ENCODE measurements around the gene CCDC24. TPM values are rescaled to one million over a fixed set of nuclear protein-coding genes. Genes with fewer than 3 reads are reported as not detected.

The CCDC24 gene
- total RNA-seq, 2 donors from 2014 or later, result 1.4 to 1.5 TPM

- Mint-ChIP-seq H3K36me3 (ENCODE audit: low read depth) (no peaks in the 10 kb centered on the region), H3K27ac (no peak overlapping the region), H3K4me1 (no peaks in the 10 kb centered on the region), H3K27me3 (no peaks in the 10 kb centered on the region), H3K4me3 (no peak overlapping the region)
- DNase-seq (no peak), ATAC-seq (no peak)
- no peaks in the 10 kb centered on the region for H3K9me3 ChIP-seq (ENCODE audit: control insufficient read depth, low read length, poor library complexity, severe bottlenecking)
Observed at GRCh38 chr1:44021156-44021555, 29.8 kb downstream of the CCDC24 start.

- Mint-ChIP-seq H3K27me3 (no peaks in the 10 kb centered on the region), H3K27ac (peak overlapping the region; percentile 29), H3K4me3 (no peak overlapping the region), H3K4me1 (no peaks in the 10 kb centered on the region), H3K36me3 (ENCODE audit: low read depth) (no peaks in the 10 kb centered on the region)
- DNase-seq (no peak), ATAC-seq (no peak)
- H3K9me3 ChIP-seq (ENCODE audit: control insufficient read depth, low read length, poor library complexity, severe bottlenecking), result no peaks in the 10 kb centered on the region
Observed at GRCh38 chr1:44021581-44022321, 30.4 kb downstream of the CCDC24 start.

- peak overlapping the region; percentile 82 for H3K27ac Mint-ChIP-seq
- no peak overlapping the region for H3K4me3 Mint-ChIP-seq
- H3K27me3 Mint-ChIP-seq, result no peaks in the 10 kb centered on the region
- H3K36me3 Mint-ChIP-seq (ENCODE audit: low read depth), result no peaks in the 10 kb centered on the region
- H3K4me1 Mint-ChIP-seq, result peaks cover 11% of the 10 kb centered on the region
- no peak for DNase-seq
- H3K9me3 ChIP-seq (ENCODE audit: control insufficient read depth, low read length, poor library complexity, severe bottlenecking), result no peaks in the 10 kb centered on the region
- no peak for ATAC-seq
Observed at GRCh38 chr1:44024031-44024902, 32.9 kb downstream of the CCDC24 start.

- H3K9me3 ChIP-seq (ENCODE audit: control insufficient read depth, low read length, poor library complexity, severe bottlenecking), result no peaks in the 10 kb centered on the region
- no peak overlapping the region for H3K4me3 Mint-ChIP-seq
- peak overlapping the region; percentile 82 for H3K27ac Mint-ChIP-seq
- no peak for ATAC-seq
- H3K27me3 Mint-ChIP-seq, result no peaks in the 10 kb centered on the region
- H3K36me3 Mint-ChIP-seq (ENCODE audit: low read depth), result no peaks in the 10 kb centered on the region
- peaks cover 17% of the 10 kb centered on the region for H3K4me1 Mint-ChIP-seq
- DNase-seq, result no peak
Observed at GRCh38 chr1:44024903-44025525, 33.6 kb downstream of the CCDC24 start.

GRCh38 chr1:44025816-44026215, 34.4 kb downstream of the CCDC24 start:
- ATAC-seq, result no peak
- no peak overlapping the region for H3K4me3 Mint-ChIP-seq

GRCh38 chr1:44027320-44027719, 35.9 kb downstream of the CCDC24 start:
- H3K27me3 Mint-ChIP-seq, result no peaks in the 10 kb centered on the region
- no peaks in the 10 kb centered on the region for H3K36me3 Mint-ChIP-seq (ENCODE audit: low read depth)
- H3K9me3 ChIP-seq (ENCODE audit: control insufficient read depth, low read length, poor library complexity, severe bottlenecking), result no peaks in the 10 kb centered on the region

More at GRCh38 chr1:44025816-44026215, 34.4 kb downstream of the CCDC24 start:
- H3K27me3 Mint-ChIP-seq, result no peaks in the 10 kb centered on the region
- no peak overlapping the region for H3K27ac Mint-ChIP-seq
- no peaks in the 10 kb centered on the region for H3K9me3 ChIP-seq (ENCODE audit: control insufficient read depth, low read length, poor library complexity, severe bottlenecking)
- no peaks in the 10 kb centered on the region for H3K36me3 Mint-ChIP-seq (ENCODE audit: low read depth)
- DNase-seq, result no peak
- H3K4me1 Mint-ChIP-seq, result peaks cover 17% of the 10 kb centered on the region

DNA sequence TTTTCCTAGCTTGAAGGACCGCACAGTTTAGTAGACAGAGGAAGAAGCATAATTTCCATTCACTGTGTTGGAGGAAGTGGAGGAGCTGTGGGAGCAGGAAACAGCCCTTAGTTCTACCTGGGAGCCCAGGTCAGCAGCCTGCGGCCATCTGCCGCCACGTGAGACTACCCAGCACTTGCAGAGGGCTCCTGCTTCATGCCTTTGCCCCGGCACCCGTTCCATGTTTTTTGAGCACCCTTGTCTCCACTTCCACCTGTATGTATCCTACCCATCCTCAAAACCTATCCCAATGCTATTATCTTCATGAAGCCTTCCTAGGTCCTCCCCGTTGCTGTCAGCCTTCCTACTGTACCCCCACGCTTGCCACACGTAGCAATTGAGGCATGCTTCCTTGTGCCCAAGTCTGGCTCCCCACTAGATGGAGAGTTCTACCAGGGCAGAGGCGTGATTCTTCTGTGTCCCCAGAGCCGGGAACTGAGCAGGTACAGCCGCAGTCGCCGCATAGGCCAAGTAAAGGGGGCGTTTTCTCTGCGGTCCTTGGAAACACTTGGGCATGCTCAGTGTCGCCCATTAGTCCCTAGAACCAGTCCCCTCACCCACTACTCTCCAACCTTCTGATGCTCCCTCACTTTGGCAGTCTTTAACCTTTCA, 38.0 kb downstream of the CCDC24 start:
- no peaks in the 10 kb centered on the region for H3K9me3 ChIP-seq (ENCODE audit: control insufficient read depth, low read length, poor library complexity, severe bottlenecking)
- H3K27ac Mint-ChIP-seq, result peak overlapping the region; percentile 89
- peak overlapping the region; percentile 97 for H3K4me3 Mint-ChIP-seq
- H3K4me1 Mint-ChIP-seq, result peaks cover 32% of the 10 kb centered on the region
- DNase-seq, result peak in 1 of 3 donors; percentile 22
- no peaks in the 10 kb centered on the region for H3K36me3 Mint-ChIP-seq (ENCODE audit: low read depth)
- peak; percentile 21 for ATAC-seq
- no peaks in the 10 kb centered on the region for H3K27me3 Mint-ChIP-seq

More at GRCh38 chr1:44027320-44027719, 35.9 kb downstream of the CCDC24 start:
- Mint-ChIP-seq H3K4me1 (peaks cover 23% of the 10 kb centered on the region), H3K4me3 (no peak overlapping the region), H3K27ac (no peak overlapping the region)
- no peak for ATAC-seq
- no peak for DNase-seq

DNA sequence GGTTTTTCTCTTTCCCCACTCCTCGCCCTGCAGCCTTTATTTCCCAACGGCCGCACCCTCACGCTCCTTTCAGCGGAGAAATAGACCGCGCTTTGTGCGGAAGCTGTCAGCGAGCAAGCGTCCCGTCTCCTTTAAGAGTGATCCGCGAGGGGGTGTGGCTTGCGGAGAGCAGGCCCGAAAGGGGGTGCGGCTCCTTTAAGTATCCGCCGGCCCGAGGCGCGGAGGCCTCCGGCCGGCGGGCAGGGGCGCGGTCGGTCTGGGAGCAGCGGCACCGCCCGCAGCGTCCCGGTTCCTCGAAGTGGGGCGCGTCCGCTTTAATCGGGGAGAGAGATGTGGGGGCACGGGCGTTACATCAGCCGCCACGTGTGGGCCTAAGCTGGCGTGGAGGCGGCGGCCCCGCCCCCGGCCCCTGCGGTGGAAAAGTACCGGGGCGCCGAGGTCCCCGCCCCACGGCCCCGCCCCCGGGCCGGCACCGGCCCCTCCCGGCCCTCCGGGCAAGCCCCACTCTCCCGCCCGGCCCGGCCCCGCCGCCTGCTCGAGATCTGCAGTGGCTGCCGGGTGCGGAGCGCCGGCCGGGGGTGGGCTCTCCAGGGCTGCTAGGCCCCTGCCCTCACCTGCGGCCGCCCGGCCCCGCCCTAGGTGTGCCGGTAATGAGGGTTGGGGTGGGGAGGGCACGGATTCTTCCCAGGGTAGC, 38.7 kb downstream of the CCDC24 start:
- H3K4me1 Mint-ChIP-seq, result peaks cover 32% of the 10 kb centered on the region
- no peaks in the 10 kb centered on the region for H3K36me3 Mint-ChIP-seq (ENCODE audit: low read depth)
- H3K27me3 Mint-ChIP-seq, result no peaks in the 10 kb centered on the region
- ATAC-seq (peak; percentile 87), DNase-seq (peak; percentile 70 to 86 (median 82))
- H3K27ac Mint-ChIP-seq, result peak overlapping the region; percentile 89
- peak overlapping the region; percentile 97 for H3K4me3 Mint-ChIP-seq
- H3K9me3 ChIP-seq (ENCODE audit: control insufficient read depth, low read length, poor library complexity, severe bottlenecking), result no peaks in the 10 kb centered on the region

DNA sequence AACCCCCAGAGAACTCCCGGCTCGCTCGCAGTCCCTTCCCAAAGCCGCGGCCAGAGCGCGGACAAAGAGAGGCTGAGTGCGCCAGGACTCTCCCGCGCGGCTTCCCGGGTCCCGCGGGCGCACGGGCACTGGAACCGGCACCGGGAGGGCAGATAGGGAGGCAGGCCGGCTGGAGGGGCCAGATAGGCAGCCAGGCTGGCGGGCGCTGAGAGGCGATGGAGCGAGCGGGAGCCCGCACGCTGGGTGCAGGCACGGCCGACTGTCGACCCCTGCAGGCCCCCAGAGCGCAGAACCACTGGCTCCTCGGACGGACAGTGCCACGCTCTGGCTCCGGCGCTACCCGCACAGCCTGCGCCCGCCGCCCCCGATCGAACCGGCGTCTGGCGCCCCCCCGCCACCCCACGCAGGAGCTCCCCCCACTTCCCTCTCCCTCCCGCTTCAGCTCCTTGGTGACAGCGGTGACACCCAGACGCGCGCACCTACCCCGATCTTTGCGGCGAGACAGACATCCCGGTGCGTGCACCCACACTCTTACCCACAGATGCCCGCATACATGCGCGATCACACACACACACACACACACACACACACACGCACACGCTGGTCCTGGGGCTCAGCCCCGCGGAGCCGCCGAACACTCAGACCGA, 39.3 kb downstream of the CCDC24 start:
- peak overlapping the region; percentile 94 for H3K4me3 Mint-ChIP-seq
- no peaks in the 10 kb centered on the region for H3K9me3 ChIP-seq (ENCODE audit: control insufficient read depth, low read length, poor library complexity, severe bottlenecking)
- DNase-seq (peak; percentile 21 to 61 (median 41)), ATAC-seq (peak; percentile 27)
- peaks cover 32% of the 10 kb centered on the region for H3K4me1 Mint-ChIP-seq
- H3K27me3 Mint-ChIP-seq, result no peaks in the 10 kb centered on the region
- no peaks in the 10 kb centered on the region for H3K36me3 Mint-ChIP-seq (ENCODE audit: low read depth)
- H3K27ac Mint-ChIP-seq, result peak overlapping the region; percentile 75

GRCh38 chr1:44031252-44032169, 40.1 kb downstream of the CCDC24 start, which contains the start of gene SLC6A9:
Gene SLC6A9, minus strand, starts transcription at chr1:44031462. Its CDS starts 7,185 bp downstream, at chr1:44024277.
- H3K4me1 Mint-ChIP-seq, result peaks cover 35% of the 10 kb centered on the region
- H3K4me3 Mint-ChIP-seq, result peak within 1 kb of the TSS; percentile 94
- ATAC-seq, result peak; percentile 4
- no peaks in the 10 kb centered on the region for H3K36me3 Mint-ChIP-seq (ENCODE audit: low read depth)
- H3K27ac Mint-ChIP-seq, result peak within 1 kb of the TSS; percentile 75
- DNase-seq, result no peak
- no peaks in the 10 kb centered on the region for H3K27me3 Mint-ChIP-seq
- no peaks in the 10 kb centered on the region for H3K9me3 ChIP-seq (ENCODE audit: control insufficient read depth, low read length, poor library complexity, severe bottlenecking)

DNA sequence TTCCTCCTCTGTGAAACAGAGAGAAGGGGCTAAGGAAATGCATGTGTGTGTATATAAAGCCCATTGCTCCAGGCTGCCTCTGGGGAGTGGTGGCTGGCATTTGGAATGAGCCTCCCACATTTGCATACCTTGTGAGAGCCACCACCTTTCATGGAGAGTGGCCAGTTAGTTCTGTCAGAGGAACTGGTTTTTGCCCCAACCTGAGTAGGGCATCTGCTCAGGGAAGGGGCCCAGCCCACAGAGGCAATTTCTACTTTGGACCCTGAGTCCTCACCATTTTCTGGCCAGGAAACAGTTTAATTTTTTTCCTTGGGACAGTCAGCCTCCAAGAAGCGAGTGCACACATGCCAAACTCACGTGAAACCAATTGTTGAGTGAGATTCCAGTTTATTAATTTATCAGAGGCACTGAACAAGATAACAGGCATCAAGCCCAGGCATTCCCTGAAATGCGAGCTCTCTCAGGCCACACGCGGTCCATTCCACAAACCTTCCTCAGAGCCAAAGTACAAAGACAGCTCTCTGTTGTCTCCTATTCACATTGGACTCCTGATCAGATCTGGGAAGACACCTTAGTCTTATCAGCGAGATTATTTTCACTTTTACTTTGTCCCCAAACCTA, 40.9 kb downstream of the CCDC24 start:
- no peak for ATAC-seq
- H3K9me3 ChIP-seq (ENCODE audit: control insufficient read depth, low read length, poor library complexity, severe bottlenecking), result no peaks in the 10 kb centered on the region
- Mint-ChIP-seq H3K4me1 (peaks cover 38% of the 10 kb centered on the region), H3K27ac (peak overlapping the region; percentile 75), H3K27me3 (no peaks in the 10 kb centered on the region), H3K4me3 (peak overlapping the region; percentile 94), H3K36me3 (ENCODE audit: low read depth) (no peaks in the 10 kb centered on the region)
- DNase-seq, result no peak
